Fibroblast of lung (primary cell): ENCODE data around the gene KREMEN1.
A peak's percentile ranks its signal among the peaks of the same experiment; 100 is the strongest.

ENCODE experiments used
- CTCF ChIP-seq, 2 donors: IDR thresholded peaks in 1 of 2; conservative IDR thresholded peaks in 1 of 2; 1 replicate in 1 of 2; 2 replicates in 1 of 2; pipeline ENCODE4 v1.5.1; 2011 to 2012; ENCODE audit warnings: low read length in 2 of 2, control low read depth in 1 of 2, inconsistent platforms in 1 of 2, low read depth in 1 of 2, mild to moderate bottlenecking in 1 of 2
- EZH2 ChIP-seq: IDR thresholded peaks from 2 replicates; pipeline ENCODE4 v1.5.1; 2012; ENCODE audit warnings: low read length, control low read depth, mild to moderate bottlenecking; ENCODE audit errors: missing control alignments

DNA sequence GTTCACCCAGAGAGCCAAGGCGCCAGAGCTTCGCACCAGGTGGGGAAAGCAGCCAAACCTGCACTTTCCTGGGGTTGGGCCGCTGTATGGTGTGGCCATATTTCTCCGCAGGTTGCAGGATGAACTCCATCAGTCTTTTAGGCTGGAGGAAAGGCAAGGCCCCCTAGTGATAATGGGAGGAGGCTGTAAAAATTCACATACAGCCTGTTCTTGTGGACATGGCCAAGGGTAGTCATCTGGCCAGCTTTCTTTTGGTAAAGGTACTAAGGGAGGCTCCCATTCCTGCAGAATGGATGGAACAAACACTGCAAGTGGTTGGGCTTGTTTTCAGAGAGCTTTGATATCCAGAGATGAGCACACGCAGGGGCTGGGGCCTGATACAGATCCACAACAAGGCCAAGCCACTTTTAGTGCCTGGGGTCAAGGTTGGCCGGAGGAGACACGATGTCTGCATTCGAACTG, 40.8 kb upstream of the KREMEN1 start:
- TF ChIP-seq CTCF (conservative IDR thresholded peaks at IDR 0.05 in 1 of 2, IDR thresholded peaks at IDR 0.05 in 1 of 2; ENCODE audit: low read depth in 1 of 2, low read length in 2 of 2), result peak in 1 of 2 donors; percentile 4
- no peak for TF ChIP-seq EZH2
